T-helper 22 cell (primary cell): Measurements from ENCODE around the gene RPS14.

Source experiments
- DNase-seq: peaks from one replicate; pipeline ENCODE4 v3.0.0-alpha.2; 2020; ENCODE audit warnings: low read depth

The RPS14 gene

DNA sequence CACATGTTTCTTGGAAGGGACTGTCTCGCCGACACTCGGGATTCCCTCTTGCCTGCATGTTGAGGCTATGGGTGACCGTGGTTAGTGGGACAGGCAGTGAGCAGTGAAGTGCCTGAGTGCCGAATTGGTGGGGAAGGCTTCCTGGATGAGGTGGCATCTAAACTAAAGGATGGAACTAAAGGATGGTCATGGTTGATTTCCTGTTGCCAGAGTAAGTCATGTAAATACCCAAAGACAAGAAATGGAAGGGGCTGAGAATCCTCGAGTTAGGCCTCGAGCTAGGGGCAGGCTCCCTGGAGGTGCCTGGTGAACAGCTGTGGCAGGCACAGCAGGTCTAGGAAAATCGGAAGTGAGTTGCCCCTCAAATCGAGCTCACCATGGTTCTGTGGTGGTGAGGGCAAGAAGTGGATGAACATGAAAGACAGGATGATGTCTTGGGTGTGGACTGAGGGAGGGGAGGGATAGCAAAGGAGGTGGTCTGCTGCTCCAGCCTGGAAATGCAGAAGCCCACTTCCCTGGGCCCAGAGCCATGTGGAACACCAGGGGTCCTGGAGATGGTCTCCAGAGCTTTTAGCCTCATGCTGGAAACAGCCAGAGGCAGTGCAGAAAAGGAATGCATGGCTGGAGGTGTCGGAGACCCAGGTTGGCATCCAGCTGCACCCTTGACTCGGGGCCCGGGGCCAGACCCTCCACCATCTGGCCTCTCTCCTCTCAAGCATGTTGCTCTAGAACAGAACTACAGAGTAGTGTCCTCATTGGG, 49.0 kb downstream of the RPS14 start:
- DNase-seq, result no peak

- DNase-seq, result no peak
Measured at GRCh38 chr5:150399524-150400211, 49.9 kb downstream of the RPS14 start.

DNA sequence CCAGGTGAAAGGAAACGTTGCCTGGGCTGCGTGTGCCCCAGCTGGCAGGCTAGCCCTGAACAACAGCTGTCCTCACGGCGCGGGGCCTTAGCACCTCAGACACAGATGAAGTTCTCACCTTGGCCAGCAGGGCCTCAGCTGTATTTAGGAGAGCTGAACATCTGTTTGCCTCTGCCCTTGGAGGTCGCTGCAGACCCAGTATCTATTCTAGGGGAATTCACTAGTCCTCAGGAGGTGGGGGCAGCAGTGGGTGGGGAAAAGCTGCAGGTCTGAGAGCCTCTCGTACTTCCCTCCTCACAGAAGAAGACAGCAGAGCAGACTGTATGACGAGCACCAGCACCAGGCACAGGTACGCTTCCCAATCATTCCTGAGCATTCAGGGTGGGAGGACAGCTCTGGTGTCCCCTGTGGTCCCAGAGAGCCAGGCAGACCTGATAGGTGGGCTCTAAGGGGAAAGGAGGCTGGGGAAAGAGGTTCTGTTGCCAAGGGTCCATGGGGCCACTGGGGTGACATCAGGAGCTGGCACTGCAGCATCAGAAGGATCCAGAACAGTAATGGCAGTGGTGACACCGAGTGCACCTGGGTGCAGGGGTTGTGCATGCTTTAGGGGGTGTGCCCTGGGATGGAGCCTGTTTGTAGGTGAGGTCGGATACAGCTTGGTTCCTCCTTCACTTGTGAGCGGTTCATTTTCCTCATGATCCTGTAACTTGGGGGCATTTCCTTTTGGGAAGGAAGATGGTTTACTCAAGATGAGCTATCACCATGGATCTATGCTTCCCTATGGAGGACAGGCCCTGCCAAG, 50.6 kb downstream of the RPS14 start:
- no peak for DNase-seq

DNA sequence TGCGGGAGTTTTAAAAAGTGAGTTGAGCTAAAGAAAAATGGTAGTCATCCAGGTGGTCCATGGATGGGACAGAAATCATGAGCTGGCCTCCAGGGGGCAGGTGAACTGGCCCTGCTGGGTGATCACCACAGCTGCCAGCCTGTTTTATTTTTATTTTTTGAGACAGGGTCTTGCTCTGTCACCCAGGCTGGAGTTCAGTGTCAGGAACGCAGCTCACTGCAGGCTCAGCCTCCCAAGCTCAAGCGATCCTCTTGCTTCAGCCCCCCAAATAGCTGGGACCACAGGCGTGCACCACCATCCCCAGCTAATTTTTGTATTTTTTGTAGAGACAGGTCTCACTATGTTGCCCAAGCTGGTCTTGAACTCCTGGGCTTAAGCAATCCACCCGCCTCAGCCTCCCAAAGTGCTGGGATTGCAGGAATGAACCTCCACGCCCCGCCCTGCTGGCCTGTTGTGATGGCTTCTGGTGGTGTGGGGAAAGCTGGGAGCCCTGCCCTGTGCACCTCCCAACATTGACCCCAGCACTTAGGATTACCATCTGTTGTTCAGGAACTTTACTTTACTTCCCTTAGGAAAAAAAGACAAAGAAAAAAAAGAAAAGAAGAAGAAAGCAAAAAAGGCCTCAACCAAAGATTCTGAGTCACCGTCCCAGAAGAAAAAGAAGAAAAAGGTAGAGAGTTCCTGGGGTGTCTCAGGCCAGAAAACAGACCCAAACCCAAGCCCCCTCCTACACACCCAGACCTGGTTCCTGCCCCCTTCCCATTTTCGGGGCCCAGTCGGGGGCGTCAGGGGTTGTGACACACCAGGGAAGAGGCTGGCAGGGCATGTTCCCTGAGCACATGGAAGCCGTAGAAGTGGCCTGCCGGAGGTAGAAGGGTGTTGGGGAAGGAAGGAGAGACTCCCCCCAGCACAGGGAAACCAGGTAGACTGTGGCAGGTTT, 51.5 kb downstream of the RPS14 start:
- DNase-seq, result no peak

DNA sequence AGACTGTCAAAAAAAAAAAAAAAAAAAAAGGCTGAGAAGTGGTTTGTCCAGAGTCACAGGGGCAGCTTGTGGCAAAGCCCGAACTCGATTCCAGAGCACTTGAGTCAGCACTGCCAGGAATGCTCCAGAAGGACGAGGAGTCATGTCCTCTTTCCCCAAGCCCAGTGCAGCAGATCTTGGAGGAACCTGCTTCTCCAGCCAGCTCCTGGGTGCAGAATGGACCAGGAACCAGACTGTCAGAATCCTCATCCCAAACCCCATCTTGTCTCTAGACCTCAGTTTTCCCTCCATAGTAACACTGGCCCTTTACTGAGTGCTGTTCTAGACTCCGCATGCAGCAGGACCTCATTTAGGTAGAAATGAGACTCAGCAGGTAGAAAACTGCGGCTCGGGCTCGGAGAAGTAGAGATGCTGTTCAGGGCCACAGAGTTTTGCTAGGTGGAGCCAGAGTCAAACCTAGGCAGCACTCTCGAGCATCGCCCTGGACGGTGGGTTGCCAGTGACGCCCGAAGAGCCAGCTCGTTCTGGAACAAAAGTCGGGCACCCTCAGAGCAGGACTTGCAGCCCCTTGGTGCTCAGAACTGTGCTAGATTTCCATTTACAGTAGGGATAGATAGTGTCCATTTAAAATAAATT, 52.3 kb downstream of the RPS14 start:
- no peak for DNase-seq

GRCh38 chr5:150396267-150396666, 53.3 kb downstream of the RPS14 start:
- no peak for DNase-seq

DNA sequence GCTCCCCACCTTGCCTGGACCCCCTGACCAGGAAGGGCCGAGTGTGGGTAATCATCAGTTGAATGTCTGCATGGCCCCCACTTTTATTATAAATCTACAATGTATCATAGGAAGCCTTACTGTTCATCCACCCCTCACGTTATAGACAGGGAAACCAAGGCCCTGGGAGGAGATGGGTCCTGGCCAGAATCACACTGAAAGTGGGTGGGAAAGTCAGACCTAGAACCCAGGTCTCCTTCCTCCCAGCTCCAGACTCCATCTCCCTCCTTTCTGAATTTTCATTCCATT, 53.9 kb downstream of the RPS14 start:
- DNase-seq, result no peak

DNA sequence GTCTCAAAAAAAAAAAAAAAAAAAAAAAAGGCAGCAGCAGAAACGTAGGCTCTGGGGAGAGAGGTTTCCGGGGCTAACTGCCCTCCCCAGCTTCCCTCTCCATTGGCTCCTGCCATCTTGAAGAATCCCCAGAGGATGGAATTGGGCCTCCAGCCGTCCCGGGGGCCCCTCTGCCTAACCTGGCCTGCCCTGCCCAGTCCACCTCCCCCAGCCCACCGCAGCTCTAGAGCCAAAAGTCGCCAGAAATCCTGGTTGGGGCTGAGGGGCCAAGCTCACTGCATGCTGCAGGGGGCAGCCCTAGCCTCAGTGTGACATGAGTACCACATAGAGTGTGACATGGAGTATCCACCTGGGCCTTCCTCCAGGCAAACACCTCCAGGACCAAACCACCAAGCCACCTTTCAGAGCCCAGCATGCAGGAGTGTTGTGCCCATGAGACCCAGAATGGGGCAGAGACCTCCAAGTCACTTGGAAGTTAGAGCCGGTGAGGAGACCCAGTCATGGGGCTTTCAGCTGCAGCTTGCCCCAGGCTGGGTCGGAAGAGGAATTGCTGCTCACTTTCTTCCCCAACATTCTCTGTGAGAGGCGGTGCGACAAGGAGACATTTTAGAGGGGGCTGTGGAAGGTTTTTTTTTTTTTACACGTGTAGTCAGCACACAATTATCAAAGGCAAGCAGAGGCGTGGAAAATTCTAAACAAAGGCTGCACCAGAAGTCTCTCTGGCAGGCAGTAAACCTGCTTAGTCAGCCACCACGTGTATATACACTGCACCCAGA, 54.4 kb downstream of the RPS14 start:
- no peak for DNase-seq

GRCh38 chr5:150394131-150394530, 55.4 kb downstream of the RPS14 start:
- DNase-seq, result no peak

DNA sequence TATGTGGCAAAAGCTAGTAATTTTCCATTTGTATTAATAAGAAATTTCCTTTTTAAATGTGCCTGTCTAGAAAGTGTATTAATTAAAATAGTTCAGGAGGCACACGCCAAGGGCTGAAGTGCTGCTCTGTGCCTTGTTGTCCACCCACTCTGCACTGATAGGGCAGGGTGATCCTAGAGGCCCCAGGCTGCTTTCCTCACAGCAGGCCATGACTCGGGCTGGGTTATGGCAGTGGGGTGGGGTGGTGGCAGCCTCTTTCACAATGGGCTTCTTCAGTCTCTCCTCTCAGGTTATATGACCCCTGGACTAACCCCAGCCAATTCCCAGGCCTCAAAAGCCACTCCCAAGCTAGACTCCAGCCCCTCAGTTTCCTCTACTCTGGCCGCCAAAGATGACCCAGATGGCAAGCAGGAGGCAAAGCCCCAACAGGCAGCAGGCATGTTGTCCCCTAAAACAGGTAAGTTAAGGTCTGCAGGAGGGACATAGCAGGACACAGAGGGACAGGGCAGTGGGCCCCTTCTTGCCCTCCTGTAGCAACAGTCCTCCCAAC, 56.4 kb downstream of the RPS14 start:
- DNase-seq, result no peak

DNA sequence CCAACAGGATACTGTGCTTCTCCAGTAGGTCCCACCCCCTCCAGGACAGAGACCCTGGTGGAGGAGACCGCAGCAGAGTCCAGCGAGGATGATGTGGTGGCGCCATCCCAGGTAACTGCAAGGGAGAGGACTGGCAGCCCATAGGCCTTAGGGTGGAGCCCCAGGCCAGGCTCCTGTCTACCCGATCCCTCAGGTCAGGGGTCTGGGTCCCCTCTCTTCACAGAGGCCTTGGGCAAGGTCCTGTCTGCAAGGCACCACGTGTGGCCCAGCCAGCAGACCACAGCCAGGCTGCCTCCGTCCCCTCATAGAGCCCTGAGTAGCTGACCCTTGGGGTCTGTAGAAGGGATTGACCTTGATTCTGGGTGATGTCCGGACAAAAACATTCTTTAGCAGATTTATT, 56.9 kb downstream of the RPS14 start:
- no peak for DNase-seq
